Hematopoietic multipotent progenitor cell treated with erythropoietin and hydrocortisone succinate and interleukin-3 and kit ligand, for 15 days (in vitro differentiated cells): ENCODE results near the gene CCT3.
A peak's percentile ranks its signal among the peaks of the same experiment; 100 is the strongest.
"Not testable (repeated sequence)": the region's sequence is repeated elsewhere in the genome, so short reads cannot be mapped to it uniquely, and the experiment has no call there.

Source experiments
- DNase-seq: peaks from one replicate; pipeline ENCODE4 v3.0.0-alpha.2; 2015; ENCODE audit warnings: low spot score

CCT3 gene

DNA sequence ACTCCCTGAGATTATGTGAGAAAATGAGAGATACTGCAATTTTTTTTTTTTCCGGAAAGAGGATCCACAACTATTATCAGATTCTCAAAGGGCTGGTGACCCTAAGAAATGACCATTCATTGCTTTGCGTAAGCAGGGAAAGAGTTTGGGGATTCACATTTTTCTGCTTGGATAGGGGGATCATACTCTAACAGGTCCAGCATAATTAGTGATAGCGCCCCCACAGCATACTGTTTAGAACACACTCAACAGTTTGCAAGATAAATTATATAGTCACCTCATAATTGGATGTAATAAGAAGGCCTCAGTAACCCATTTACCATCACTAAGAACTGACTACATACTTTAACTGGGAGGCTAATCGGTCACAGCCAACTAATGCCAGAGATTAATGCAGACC lies 1.9 kb downstream of the CCT3 start:
- DNase-seq = peak; percentile 40

GRCh38 chr1:156323179-156323578 lies 14.9 kb downstream of the CCT3 start:
- DNase-seq = not testable (repeated sequence)

DNA sequence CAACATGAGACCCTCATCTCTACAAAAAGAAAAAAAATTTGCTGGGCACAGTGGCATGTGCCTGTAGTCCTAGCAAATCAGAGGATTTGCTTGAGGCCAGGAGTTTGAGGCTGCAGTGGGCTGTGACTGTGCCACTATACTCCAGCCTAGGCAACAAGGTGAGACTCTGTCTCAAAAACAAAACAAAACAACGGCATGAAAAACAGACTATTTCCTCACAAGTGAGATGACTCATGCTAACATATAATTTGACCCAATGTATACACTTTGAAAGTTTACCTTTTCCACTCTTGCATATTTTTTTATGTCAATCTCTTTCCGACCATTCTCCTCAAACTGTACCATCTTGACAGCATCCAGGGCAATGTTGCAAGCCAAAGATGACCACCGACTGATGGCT lies 17.5 kb downstream of the CCT3 start:
- no peak for DNase-seq

DNA sequence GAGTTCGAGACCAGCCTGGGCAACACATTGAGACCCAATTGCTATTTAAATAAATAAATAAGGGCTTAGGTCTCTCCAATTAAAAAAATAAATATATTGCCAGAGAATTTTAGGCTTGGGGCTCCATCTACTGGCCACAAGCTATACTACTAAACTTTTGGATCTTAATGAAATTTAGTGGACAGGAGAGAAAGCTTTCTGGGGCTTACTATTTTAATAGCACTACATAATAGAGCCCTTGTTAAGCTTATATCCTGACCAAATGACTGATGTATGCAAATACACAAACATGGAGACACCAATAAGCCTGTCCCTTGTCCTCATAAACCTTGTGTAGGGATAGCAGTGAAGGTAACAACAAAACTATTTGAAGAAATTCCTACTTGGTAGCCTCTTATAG lies 18.4 kb downstream of the CCT3 start:
- DNase-seq = peak; percentile 64

- DNase-seq = no peak
Observed at GRCh38 chr1:156316909-156317308, 21.2 kb downstream of the CCT3 start.

GRCh38 chr1:156310962-156311361 lies 27.1 kb downstream of the CCT3 start:
- no peak for DNase-seq

- no peak for DNase-seq
Observed at GRCh38 chr1:156308078-156308477, 30.0 kb downstream of the CCT3 start.

DNA sequence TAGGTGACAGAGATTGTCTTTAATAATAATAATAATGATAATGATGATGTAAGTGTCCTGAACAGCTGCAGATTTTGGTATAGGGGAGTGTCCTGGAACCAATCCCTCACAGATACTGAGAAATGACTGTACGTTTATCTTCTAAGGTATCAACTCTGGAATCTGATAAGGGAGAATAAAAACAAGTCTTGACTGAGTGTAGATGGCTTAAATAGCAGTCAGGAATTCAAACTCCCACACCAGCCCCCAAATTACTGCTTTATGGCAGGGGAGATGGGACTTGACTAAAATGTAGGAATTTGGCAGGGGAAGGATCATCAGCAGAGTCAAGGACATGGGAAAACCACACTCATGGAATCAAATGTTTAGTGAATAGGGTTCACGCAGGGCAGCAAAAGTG lies 32.9 kb downstream of the CCT3 start:
- no peak for DNase-seq

GRCh38 chr1:156303241-156303640 lies 34.9 kb downstream of the CCT3 start:
- no peak for DNase-seq

DNA sequence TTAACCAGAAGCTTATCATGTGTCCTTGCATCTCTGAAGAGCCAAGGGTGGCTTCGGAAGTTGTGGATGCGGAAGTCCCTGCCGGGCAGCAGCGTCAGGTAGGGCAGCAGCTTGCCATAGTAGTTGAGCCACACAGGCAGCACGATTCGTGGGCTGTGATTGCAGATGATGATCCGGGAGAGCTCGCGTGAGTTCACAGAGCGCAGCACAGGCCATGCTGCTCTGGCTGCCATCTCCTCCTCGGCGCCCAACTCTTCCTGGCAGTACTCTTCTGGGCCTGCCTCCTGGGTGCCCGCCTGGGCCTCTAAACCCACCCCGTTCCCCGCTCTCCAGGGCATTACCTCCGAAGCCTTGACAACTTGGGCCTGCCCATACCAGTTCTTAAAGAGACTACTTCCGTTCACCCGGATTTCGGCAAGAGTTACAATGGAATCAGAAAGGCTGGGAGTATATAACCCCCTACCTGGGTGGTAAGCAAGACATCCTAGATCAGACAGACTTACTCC lies 39.2 kb downstream of the CCT3 start, which contains the start of gene VHLL:
VHLL (minus strand) TSS at position 456 of the 506 bp plus-strand sequence; CDS start at position 338, 118 bp downstream.
- DNase-seq = no peak

DNA sequence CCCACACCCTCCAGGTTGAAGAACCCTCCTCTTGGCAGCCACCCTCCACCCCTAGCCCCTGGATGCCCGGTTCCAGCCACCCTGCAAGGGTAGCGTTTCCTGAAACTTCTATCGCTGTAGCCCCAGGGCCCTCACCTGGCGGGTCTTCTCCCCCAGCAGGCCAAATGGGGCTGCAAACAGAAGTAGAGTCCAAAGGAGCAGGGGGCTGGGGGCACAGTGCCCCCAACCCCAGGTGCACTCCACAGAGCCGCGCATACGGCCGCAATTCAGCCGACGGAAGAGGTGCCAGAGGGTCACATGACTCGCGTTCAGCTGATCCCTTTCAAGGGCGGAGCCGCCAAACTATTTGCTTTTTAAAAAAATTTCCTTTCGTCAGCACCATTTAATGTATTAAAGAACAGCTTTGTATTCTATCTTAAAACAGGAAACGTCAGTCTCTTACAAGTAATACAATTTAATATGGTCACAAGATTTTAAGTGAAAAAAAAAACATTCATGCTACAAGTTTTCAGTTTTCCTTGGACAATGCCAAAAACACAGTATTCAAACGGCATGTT lies 42.6 kb downstream of the CCT3 start, which contains the start of gene GLMP:
GLMP (minus strand) TSS at position 289 of the 557 bp plus-strand sequence; CDS start at position 255, 34 bp downstream.
- DNase-seq = peak; percentile 74

GRCh38 chr1:156293895-156294294 lies 44.2 kb downstream of the CCT3 start:
- no peak for DNase-seq

GRCh38 chr1:156293098-156293434 lies 45.0 kb downstream of the CCT3 start:
- DNase-seq = no peak

GRCh38 chr1:156291226-156292061 lies 46.6 kb downstream of the CCT3 start:
- DNase-seq = peak; percentile 79

DNA sequence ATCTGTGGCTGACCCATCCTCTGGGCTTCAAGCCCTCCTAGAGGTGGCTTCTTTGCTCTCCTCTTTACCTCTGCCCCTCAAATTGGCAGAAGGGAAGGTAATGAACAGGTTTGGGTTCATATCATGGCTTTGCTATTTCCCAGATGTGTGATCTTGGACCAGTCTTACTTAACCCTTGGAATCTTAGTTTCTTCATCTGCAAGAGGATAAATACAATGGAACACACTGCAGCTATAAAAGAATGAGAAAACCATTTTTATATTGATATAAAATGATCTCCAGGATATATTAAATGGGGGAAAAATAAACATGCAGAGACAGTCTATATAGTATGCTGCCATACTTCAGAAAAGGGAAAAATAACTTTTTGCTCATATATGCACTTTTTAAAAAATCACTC lies 48.2 kb downstream of the CCT3 start:
- DNase-seq = no peak

- DNase-seq = no peak
Observed at GRCh38 chr1:156286061-156286460, 52.0 kb downstream of the CCT3 start.

DNA sequence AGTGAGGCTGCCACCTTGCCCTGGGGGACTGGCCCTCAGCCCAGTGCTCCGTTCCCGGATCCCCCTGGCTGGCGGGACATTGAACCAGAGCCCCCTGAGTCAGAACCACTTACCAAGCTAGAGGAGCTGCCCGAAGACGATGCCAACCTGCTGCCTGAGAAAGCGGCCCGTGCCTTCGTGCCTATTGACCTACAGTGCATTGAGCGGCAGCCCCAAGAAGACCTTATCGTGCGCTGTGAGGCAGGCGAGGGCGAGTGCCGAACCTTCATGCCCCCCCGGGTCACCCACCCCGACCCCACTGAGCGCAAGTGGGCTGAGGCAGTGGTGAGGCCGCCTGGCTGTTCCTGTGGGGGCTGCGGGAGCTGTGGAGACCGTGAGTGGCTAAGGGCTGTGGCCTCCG lies 52.7 kb downstream of the CCT3 start:
- DNase-seq = no peak

GRCh38 chr1:156284757-156285156 lies 53.3 kb downstream of the CCT3 start:
- DNase-seq = no peak

DNA sequence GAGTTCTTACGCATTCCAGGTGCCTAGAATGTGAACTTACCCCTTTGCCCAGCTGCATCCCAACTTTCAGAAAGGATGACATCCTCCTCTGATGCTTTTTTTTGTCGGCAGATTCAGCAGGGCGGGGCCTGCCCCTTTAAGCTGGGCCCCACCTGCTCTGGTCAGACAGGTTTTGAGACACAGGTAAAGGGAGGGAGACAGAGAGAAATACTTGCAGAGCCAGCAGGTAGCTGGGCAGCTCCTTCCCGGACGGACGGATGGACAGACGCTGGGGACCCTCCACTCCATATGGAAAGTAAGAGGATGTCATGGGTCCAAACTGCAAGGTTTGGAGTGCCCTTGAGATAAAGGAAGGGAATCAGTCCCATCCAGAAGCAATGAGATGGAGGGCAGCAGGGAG lies 54.0 kb downstream of the CCT3 start, which contains the start of gene TMEM79:
TMEM79 (plus strand) TSS at position 214 of the 400 bp plus-strand sequence. CDS start 902 bp downstream, outside the sequence.
- no peak for DNase-seq

DNA sequence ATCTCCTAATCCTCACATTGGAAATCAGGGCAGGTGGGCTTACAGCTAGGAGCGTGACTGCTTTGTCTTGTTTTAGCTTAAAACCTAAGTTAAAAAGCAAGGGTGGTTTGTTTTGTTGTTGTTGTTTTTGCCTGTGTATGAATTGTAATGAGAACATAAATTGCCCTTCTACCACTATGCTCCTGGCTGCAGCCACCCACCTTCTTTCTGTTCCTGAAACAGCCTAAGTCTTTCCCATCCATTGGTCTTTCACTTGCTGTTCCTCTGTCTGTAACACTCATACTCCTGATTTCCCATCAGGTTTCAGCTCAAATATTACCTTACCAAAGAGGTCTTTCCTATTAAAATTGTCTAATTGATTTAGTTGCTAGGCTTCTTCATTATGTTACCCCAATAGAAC lies 54.6 kb downstream of the CCT3 start:
- no peak for DNase-seq

DNA sequence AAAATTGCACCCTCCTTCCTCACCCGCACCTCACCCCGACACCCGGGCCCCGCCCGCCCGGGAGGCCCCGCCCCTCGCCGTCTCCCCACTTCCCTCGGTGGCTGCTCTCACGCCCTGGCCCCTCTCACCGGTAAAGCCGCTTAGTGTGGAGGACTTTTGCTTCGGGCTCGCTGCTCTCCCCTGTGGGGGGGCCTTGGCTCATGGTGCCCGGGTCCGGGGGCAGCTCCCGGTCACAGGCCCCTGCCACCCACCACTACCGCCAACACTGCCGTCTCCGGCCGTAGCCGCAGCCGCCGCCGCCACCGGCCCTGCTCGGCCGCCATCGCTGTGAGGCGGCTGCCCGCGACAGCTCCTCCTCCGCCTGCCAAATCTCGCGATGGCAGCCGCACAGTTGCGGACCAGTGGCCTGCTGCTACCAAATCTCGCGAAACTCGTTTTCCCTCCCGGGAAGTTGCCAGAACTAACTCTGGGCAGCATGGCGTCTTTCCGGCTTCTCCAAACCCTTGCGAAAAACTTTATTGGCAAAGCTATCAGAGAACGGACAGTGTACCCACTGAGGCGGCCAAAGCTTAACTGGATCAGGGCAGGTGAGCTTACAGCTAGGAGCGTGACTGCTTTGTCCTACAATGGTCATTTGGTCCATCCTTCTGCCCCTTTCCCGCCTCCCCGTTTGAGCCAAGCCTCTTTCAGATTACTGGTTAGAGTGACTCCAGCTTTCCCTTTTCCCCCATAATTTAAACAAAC lies 55.4 kb downstream of the CCT3 start, which contains the start of gene SMG5:
SMG5 (minus strand) TSS at position 347 of the 744 bp plus-strand sequence; CDS start at position 202, 145 bp downstream.
- DNase-seq = peak; percentile 98
